LNCAP (cell line): ENCODE measurements around the gene SLC30A1.

ENCODE experiments used
- TF ChIP-seq, protein P1 (sequence below): fragments of 450-650 bp; IDR thresholded peaks from 2 replicates; pipeline ENCODE4 v1.5.1; 2017; ENCODE audit warnings: mild to moderate bottlenecking

Gene SLC30A1

GRCh38 chr1:211587123-211587522, 8.2 kb upstream of the SLC30A1 start:
- TF ChIP-seq, protein P1, sequence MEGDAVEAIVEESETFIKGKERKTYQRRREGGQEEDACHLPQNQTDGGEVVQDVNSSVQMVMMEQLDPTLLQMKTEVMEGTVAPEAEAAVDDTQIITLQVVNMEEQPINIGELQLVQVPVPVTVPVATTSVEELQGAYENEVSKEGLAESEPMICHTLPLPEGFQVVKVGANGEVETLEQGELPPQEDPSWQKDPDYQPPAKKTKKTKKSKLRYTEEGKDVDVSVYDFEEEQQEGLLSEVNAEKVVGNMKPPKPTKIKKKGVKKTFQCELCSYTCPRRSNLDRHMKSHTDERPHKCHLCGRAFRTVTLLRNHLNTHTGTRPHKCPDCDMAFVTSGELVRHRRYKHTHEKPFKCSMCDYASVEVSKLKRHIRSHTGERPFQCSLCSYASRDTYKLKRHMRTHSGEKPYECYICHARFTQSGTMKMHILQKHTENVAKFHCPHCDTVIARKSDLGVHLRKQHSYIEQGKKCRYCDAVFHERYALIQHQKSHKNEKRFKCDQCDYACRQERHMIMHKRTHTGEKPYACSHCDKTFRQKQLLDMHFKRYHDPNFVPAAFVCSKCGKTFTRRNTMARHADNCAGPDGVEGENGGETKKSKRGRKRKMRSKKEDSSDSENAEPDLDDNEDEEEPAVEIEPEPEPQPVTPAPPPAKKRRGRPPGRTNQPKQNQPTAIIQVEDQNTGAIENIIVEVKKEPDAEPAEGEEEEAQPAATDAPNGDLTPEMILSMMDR, result no peak

DNA sequence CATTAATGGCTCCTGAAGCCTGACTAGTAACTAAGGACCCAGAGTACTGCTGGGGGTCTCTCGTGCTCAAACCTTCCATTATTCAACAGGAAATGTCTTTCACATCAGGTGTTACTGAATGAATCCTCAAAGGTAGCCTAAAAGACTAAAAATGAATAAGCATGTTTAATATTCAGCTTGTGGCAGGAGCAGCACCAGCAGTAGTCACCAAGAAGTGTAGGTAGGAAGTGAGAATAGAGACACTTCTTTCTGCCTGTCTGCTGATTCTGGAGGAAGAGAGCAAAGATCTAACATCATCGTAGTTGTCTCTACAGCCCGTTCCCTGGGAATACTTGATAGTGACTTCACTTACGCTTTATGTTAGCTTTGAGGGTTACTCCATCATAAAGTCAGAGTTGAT, 7.6 kb upstream of the SLC30A1 start:
- TF ChIP-seq, protein P1, result no peak

GRCh38 chr1:211583011-211583992, 4.3 kb upstream of the SLC30A1 start:
- TF ChIP-seq, protein P1, result no peak

- TF ChIP-seq, protein P1, result no peak
These were observed 2.6 kb upstream of the SLC30A1 start for GRCh38 chr1:211581526-211581925.

- TF ChIP-seq, protein P1, result no peak
These were observed 1.3 kb upstream of the SLC30A1 start for GRCh38 chr1:211580303-211580687.

- TF ChIP-seq, protein P1, result no peak
These were observed 710 bp upstream of the SLC30A1 start for GRCh38 chr1:211579440-211580302.

GRCh38 chr1:211577819-211578639, 932 bp downstream of the SLC30A1 start:
- TF ChIP-seq, protein P1, result peak; percentile 95
